Raji (cell line): Measurements from ENCODE around the gene P4HA1.

Experiments
- POLR2A ChIP-seq: IDR thresholded peaks from 2 replicates; pipeline ENCODE4 v1.6.1; 2011; ENCODE audit warnings: low read depth, low read length, control low read depth; ENCODE audit not compliant: insufficient read depth

P4HA1 gene

DNA sequence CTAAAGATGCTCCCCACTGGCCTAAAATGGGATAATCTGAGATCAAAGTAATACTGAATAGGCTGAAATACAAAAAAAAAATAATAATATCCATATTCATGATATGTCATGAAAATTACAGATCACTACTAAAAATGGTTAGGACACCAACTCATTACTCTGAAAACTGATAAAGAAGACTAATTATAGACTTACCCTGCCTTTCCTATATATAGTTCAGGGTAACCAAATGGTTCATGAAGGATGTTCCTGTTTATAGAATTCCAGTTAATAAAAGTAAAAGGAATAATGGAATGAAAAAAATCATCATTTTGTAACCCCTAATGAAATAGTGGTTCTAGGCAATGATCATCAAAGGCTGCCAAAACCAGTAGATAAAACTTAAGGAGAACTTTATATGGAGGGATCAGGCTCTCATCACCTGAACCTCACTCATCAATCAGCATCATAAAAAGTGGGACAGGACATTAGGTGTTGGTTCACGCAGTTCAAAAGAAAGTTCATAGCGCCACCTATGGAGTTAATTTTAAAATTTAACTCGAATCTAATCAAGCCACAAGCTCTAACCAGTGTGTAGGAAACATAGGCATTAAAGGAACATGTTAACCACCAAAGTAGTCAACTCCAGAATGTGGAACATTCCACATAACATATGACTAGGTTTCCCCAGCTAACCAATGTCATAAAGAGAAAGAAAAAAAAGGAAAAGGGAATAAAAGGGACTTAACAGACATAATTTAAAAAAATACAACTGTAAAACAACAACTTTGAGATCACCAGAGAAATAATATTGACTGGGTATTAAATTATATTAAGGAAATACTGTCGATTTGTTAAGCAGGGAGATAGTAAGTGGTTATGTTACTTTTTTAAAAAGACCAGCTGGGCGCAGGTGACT lies 35.7 kb downstream of the P4HA1 start:
- TF ChIP-seq POLR2A: no peak

DNA sequence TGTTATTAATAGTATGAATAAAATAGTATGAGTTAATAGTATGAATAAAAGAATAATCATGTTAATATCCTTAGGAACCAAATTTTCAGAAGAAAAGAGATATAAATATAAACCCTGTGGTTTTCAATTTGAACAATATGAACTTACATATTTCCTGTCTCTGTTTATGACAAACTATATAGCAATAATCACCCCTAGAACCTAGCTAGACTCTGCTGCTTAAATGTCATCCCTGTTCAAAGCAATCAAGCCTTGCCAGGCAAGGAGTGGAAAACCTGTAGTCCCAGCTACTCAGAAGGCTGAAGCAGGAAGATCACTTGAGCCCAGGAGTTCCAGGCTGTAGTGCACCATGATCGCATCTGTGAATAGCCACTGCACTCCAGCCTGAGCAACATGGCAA lies 36.5 kb downstream of the P4HA1 start:
- TF ChIP-seq POLR2A: no peak

DNA sequence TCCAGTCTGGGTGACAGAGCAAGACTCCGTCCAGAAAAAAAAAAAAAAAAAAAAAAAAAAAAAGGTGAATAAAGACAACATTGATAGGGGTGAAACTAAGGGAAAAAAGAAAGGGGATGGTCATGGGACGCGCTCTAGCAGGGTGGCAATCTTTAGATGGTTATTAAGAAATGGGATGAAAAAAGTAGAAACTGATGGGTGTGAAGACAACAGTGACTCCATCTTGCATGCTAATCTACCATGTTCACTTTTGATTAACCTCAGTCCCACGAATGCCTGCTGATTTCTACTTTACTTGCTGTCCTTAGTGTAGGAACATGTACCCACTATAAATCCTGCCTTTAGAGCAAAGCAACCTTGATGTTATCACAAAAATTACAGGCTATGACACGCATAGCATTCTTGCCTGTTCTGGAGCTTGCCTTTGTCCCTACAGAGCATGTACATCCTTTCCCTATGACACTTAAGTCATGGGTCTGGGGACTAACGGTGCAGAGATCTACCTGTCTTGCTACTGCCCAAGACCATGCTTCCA lies 38.5 kb downstream of the P4HA1 start:
- no peak for TF ChIP-seq POLR2A

DNA sequence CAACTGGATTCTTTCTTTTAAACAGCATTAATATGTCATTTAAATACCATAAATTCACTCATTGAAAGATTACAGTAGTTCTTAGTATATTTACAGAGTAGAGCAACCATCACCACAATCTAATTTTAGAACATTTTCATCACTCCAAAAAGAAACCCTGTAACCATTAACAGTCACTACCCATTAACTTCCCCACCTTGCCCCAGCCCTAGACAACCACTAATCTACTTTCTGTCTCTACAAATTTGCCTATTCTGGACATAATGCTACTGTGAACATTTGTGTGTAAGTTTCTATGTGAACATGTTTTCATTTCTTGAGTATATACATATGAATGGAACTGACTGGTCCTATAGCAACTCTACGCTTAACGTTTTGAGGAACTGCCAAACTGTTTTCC lies 42.4 kb downstream of the P4HA1 start:
- no peak for TF ChIP-seq POLR2A

DNA sequence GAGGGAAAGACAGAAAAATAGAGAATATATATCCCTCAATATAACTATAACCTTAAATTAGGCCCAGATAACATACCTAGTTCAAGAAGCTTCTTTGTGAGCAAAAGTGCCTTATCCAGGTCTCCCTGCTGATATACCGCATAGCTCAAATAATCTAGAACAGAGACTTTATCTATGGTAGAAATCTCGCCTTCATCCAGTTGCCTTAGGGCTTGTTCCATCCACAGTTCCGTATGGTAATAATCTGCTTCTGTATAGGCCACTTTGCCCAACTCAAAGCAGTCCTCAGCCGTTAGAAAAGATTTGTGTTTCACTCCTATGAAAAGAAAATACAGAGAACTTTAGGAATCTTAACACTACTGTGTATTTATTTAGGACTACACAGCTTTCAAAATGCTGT lies 43.4 kb downstream of the P4HA1 start:
- TF ChIP-seq POLR2A: no peak

DNA sequence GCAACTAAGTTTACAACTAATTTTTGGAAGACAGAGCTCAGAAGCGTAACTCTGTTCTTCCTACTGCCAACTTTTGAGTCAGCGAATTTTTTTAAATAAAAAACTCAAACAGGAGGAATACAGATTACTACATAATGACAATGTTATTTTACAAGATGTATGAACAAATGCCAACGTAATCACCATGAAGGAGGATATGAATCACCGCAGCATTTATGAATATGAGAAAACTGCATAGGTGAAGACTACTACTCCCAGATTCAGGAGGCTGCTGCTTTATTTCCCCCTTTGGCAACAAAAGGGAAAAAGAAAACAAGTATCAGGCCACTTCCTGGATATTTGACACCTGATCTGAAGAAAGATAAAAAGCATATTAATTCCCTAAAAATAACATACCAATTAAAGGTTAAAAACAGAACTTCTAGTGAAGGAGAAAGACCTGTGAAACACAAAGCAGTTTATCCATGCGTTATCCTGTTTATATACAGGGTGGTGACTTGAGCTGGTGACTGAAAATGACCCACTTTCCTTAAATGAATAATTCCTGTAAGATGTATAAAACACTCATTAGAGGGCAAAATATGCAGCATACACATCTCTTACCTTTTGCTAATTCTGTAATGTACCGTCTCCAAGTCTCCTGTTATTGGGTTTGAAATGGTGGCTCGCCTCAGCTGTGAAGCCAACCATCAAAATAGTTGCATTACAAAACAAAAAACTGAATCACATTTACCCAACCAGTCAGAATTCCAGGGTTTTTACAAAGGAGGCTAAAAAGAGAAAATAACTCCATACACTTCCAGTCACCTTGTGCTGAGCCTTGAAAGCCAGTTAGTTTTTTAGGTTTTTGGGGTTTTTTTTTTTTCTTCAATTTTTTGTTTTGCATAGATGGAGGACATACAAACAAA lies 52.0 kb downstream of the P4HA1 start:
- no peak for TF ChIP-seq POLR2A

GRCh38 chr10:73043766-73044377 lies 52.8 kb downstream of the P4HA1 start:
- TF ChIP-seq POLR2A: no peak

GRCh38 chr10:73043319-73043718 lies 53.3 kb downstream of the P4HA1 start:
- TF ChIP-seq POLR2A: no peak

DNA sequence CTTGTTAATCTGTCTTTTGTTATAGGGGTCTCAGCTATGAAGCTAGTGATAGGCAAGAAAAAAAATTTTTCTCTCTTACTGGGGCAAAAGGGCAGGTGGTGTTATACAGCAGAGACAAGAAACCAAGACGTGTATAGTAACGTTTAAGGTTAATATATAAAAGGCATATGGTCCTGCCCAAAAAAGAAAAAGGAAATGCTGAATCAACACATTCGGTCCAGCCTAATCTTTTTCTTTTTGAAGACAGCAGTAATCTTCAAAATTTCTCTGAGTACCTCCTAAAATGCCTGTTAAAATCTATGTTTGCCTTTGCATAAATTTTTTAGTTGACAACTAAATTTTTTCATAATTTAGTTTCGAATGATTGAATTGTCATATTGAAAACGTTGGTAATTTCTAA lies 54.5 kb downstream of the P4HA1 start:
- TF ChIP-seq POLR2A: no peak

DNA sequence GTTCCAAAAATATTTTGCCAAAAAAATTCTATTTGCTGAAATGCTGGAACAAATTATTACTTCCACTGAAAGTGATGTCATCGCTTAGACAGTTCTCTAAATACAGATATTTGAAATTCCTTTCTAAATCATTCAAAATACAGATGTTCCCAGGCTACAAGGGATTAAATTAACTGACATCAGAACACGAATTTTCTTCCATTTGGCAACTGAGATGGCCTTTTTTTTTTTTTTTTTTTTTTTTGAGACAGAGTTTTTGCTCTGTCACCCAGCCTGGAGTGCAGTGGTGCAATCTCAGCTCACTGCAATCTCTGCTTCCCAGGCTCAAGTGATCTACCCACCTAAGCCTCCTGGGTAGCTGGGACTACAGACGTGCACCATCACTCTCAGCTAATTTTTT lies 57.0 kb downstream of the P4HA1 start:
- no peak for TF ChIP-seq POLR2A

GRCh38 chr10:73032536-73032935 lies 64.1 kb downstream of the P4HA1 start:
- no peak for TF ChIP-seq POLR2A

DNA sequence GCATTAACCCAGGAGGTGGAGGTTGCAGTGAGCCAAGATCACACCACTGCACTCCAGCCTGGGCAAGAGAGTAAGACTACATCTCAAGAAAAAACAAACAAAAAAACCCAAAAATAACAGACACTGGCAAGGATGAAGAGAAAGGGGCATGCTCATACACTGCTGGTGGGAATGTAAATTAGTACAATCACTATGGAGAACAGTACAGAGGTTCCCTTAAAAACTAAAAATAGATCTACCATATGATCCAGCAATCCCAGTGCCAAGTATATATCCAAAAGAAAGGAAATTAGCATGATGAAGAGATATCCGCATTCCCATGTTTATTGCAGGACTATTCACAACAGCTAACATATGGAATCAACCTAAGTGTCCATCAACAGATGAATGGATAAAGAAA lies 75.6 kb downstream of the P4HA1 start:
- no peak for TF ChIP-seq POLR2A

- no peak for TF ChIP-seq POLR2A
These were observed 77.6 kb downstream of the P4HA1 start for GRCh38 chr10:73019100-73019499.

- no peak for TF ChIP-seq POLR2A
These were observed 78.0 kb downstream of the P4HA1 start for GRCh38 chr10:73018632-73019031.

- no peak for TF ChIP-seq POLR2A
These were observed 78.6 kb downstream of the P4HA1 start for GRCh38 chr10:73017955-73018480.
